CD4-positive, alpha-beta T cell treated with Interleukin-6 for 4 hours (primary cell): Measurements from ENCODE around the gene KCNK10.
A peak's percentile ranks its signal among the peaks of the same experiment; 100 is the strongest.

Source experiments
- DNase-seq: peaks from one replicate; pipeline ENCODE4 v3.0.0-alpha.2; 2020; ENCODE audit warnings: mixed read lengths

The KCNK10 gene

DNA sequence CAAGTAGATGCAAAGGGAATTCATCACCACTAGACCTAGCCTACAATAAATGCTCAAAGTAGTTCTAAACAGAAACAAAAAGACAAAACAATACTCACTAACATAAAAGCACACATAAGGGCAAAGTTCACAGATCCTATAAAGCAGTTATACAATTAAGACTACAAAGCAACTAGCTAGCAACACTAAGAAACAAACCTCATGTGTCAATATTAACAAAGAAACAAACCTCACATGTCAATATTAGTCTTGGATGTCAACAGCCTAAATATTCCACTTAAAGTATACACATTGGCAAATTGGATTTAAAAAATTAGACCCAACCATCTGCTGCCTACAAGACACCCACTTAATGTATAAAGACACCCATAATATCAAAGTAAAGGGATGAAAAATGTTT lies 152.7 kb downstream of the KCNK10 start:
- DNase-seq, result no peak

DNA sequence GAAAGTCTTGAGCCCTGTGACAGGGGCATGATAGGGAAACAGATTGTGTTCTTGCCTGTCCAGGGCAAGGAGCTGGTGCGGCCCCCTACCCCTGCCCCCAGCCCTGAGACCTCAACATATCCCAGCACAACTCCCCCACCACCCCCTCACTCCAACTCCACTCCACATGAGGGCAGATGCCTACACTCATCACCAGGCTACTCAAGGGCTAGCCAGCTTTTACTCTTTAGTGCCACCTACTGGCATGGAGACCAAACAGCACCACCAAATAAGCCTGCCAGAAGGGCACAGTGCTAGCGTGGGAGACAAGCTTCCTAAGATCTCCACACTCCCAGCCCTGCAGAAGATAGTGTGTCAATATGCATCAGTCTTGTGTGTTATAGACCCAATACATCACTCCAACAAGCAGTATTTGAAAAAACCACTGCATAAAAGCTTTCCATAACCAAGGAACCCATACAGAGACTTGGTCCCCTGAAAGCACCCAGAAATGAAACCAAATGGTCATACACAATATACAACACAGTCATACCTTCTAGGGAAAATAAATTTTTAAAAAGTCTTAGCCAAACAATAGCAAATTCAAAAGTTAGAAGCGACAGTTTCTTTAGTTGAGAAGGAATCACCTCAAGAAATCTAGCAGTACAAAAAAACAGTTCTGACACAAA lies 154.4 kb downstream of the KCNK10 start:
- peak; percentile 59 for DNase-seq

DNA sequence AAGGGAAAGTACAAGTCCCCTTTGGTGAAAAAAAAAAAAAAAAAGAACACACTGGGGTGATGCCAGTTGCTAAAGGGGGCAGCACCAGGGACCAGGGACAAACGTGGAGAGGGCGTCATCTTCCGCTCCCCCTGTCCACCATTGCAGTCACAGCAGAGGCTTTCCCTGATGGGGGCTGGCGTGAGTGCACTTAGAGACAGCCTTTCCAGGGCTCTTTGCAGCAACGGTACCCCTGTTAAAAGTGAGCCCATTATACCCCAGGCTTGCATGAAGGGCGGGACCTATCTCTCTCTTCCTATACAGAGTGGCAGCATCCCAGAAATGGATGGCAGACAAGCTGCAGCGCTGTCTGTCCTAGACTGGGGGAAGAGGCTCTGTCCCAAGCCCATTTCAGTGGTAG lies 155.0 kb downstream of the KCNK10 start:
- DNase-seq, result no peak

DNA sequence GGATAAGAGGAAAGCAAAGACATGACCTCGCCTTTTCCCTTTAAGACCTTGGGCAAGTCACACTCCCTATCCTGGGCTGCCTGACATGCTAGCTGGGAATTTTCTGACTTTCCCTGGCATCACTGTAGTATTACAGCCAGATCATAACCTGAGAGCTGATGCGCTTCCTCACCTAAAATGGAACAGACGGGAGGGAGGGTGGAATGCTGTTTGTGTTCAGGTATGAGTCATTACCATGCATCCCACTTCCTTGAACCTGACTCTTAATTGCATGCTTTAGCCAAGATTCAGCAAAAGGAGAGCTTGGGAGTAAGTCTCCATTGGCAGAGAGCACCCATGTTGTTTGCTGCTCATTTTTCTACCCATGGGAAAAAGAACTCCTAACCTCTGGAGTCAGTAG lies 156.5 kb downstream of the KCNK10 start:
- no peak for DNase-seq

- no peak for DNase-seq
Measured at GRCh38 chr14:88164906-88165534, 158.0 kb downstream of the KCNK10 start.

GRCh38 chr14:88163731-88164255 lies 159.3 kb downstream of the KCNK10 start:
- DNase-seq, result no peak

GRCh38 chr14:88156127-88156526 lies 166.9 kb downstream of the KCNK10 start:
- no peak for DNase-seq

- no peak for DNase-seq
Measured at GRCh38 chr14:88154926-88155325, 168.1 kb downstream of the KCNK10 start.

DNA sequence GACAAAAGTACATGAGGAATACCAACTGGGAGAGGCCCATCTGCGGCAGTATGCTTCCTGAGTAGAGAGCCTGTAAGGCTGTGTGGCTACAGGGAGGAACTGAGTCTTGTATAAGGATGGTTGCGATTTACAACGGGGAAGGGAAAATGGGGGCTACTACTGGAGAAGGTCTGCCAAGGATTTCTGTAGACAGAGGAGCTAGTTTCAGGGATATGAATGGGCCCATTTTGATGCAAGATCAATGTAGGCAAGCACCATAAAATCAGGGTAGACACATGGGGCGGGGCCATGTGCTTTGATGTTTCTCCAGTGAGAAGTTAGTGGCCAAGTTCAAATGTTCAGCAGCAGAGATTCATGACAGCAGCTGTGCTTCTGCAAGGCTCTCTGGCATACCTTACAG lies 168.7 kb downstream of the KCNK10 start:
- no peak for DNase-seq

GRCh38 chr14:88146881-88147649 lies 176.0 kb downstream of the KCNK10 start:
- no peak for DNase-seq

DNA sequence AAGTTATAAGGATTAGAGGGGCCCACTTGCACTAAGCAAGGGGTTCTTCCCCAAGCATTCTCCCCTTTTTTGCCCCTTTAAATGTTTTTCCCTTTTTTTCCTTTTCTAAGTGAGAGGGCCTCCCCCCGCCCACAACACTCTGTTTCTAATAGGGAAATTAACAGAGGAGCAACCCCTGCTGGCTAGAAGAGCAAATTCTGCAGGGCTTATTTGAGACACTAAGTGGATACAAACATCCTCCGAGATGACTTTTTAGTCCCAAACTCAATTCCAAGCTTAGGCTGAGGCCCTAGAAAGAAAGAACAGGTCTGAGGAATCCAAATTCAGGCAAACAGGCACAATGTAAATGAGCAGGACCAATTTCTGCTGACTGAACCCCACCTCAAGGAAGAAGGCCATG lies 179.3 kb downstream of the KCNK10 start:
- no peak for DNase-seq

DNA sequence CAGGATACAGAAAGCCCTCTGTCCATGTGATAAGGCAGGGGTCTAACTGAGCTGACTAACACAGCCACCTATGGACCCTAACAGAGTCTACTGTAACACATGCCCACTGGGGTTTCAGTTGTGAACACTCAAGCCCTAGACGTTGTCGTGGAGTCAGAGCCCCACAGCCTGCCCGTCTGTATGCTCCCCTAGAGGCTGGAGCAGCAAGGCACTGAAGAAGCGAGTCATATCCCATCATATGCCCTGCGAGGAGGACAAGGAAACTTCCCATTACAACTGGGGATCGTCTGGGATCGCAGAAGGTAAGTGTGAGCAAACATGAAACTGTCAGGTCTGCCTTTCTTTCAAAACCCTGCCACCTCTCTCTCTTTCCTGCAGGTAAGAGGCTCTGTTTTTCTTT lies 180.1 kb downstream of the KCNK10 start:
- DNase-seq, result no peak

- DNase-seq, result no peak
Measured at GRCh38 chr14:88140874-88141273, 182.2 kb downstream of the KCNK10 start.

- DNase-seq, result no peak
Measured at GRCh38 chr14:88137327-88137726, 185.7 kb downstream of the KCNK10 start.
